Heart left ventricle (tissue), 13 donors: Measurements from ENCODE around the gene ZNF837.

Source experiments
- CTCF ChIP-seq, 12 donors: fragments of 200-600 bp; sonication (generic) in 4 of 12; IDR thresholded peaks; one replicate each; pipeline versions ENCODE4 v1.5.0 to v1.8.0; 2018 to 2022; ENCODE audit warnings: antibody characterized with exemption in 12 of 12, mild to moderate bottlenecking in 5 of 12
- POLR2A ChIP-seq, 2 donors: fragments of 450-650 bp; IDR thresholded peaks; one replicate each; pipeline ENCODE4 v1.6.1; 2017; ENCODE audit warnings: antibody characterized with exemption in 2 of 2, mild to moderate bottlenecking in 2 of 2, moderate library complexity in 2 of 2
- donor health status: ischemic (EF 13 %, LVEDD 7.1; RV severe dilation, severe dysfunction).
- donor health status: DM: no; HTN: yes; CAD: no.
- donor health status: DM: no; HTN: no; CAD: no.
- donor health status: ischemic (EF 25% LVEDD 6.9; RV normal size, moderate dysfunction).
- donor health status: ischemic (EF 25% LVEDD 5.7; RV mildly dilated, moderate dysfunction).
- donor health status: ischemic (EF 35%, LVEDD 5.7; RV mildly dilated, moderate dysfunction).
- donor health status: nonischemic (EF 11% LVEDD 7.7; RV severe dilation, severe dysfunction).
- donor health status: DM: yes; HTN: yes; CAD: no.
- donor health status: PGD.
- donor health status: ischemic (EF 29% LVEDD 5.4; RV normal size, mild dysfunction).
- donor health status: nonischemic (EF 23%, LVEDD 6.1; RV moderate dilation, normal function).

- TF ChIP-seq POLR2A (IDR thresholded peaks at IDR 0.05) = no peak
- TF ChIP-seq CTCF (IDR thresholded peaks at IDR 0.05) = no peak
Measured at GRCh38 chr19:58364146-58364545, 16.7 kb downstream of the ZNF837 start.
